Activated CD4-positive, alpha-beta T cell treated with anti-CD3 and anti-CD28 coated beads, Interleukin-2, Interleukin-4, amounts not matched to agents 100 ng/mL and 50 ng/mL, durations not matched to agents 16 hours and 8 hours (primary cell): ENCODE data around the gene ZNF214.
"Not testable (repeated sequence)": the region's sequence is repeated elsewhere in the genome, so short reads cannot be mapped to it uniquely, and the experiment has no call there.

Source experiments
- DNase-seq: peaks from one replicate; pipeline ENCODE4 v3.0.0-alpha.2; 2020; ENCODE audit warnings: low spot score

ZNF214 gene

GRCh38 chr11:6988506-6988905, 31.6 kb downstream of the ZNF214 start:
- no peak for DNase-seq

- DNase-seq = no peak
Measured at GRCh38 chr11:6986487-6986886, 33.7 kb downstream of the ZNF214 start.

- no peak for DNase-seq
Measured at GRCh38 chr11:6979365-6979764, 40.8 kb downstream of the ZNF214 start.

GRCh38 chr11:6969854-6970253, 50.3 kb downstream of the ZNF214 start:
- not testable (repeated sequence) for DNase-seq

GRCh38 chr11:6968816-6969215, 51.3 kb downstream of the ZNF214 start:
- no peak for DNase-seq

- DNase-seq = no peak
Measured at GRCh38 chr11:6962673-6963072, 57.5 kb downstream of the ZNF214 start.

GRCh38 chr11:6962141-6962540, 58.0 kb downstream of the ZNF214 start:
- no peak for DNase-seq

- DNase-seq = not testable (repeated sequence)
Measured at GRCh38 chr11:6954248-6954647, 65.9 kb downstream of the ZNF214 start.
